ENCODE data around the gene LCMT1.
A peak's percentile ranks its signal among the peaks of the same experiment; 100 is the strongest.
"Not testable (repeated sequence)": the region's sequence is repeated elsewhere in the genome, so short reads cannot be mapped to it uniquely, and the experiment has no call there.

LCMT1 gene

GRCh38 chr16:25111403-25112166 lies at the start of gene LCMT1:
Gene LCMT1, plus strand, starts transcription at chr16:25111742. Its CDS starts 142 bp downstream, at chr16:25111884.
- DNase-seq (ENCODE audit: low read depth): peak; percentile 97
- TF ChIP-seq, protein P1, sequence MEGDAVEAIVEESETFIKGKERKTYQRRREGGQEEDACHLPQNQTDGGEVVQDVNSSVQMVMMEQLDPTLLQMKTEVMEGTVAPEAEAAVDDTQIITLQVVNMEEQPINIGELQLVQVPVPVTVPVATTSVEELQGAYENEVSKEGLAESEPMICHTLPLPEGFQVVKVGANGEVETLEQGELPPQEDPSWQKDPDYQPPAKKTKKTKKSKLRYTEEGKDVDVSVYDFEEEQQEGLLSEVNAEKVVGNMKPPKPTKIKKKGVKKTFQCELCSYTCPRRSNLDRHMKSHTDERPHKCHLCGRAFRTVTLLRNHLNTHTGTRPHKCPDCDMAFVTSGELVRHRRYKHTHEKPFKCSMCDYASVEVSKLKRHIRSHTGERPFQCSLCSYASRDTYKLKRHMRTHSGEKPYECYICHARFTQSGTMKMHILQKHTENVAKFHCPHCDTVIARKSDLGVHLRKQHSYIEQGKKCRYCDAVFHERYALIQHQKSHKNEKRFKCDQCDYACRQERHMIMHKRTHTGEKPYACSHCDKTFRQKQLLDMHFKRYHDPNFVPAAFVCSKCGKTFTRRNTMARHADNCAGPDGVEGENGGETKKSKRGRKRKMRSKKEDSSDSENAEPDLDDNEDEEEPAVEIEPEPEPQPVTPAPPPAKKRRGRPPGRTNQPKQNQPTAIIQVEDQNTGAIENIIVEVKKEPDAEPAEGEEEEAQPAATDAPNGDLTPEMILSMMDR (IDR thresholded peaks at IDR 0.05; ENCODE audit: insufficient read depth, low read depth, low read length, missing control alignments): no peak
- H3K4me3 ChIP-seq (ENCODE audit: low read depth, low read length): peak within 1 kb of the TSS; percentile 74

DNA sequence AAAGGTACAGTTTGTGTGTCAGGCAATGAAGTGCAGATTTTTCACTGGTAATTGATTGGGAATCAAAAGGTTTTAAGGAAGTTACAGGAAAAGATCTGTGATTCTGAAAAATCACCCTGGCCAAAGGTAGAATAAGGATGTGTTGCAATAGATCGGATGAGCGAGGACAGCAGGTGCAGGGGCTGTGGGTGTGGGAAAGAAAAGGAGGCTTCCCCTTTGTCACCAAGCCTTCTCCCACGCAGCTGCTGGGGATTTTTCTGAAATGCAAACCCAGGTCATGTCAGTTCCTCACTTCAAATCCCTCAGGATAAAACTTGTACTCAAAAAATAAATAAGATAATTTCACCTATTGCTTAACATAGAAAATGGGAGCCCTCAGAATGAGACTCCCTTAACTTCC lies 48.4 kb upstream of the LCMT1 start:
- H3K4me3 ChIP-seq (ENCODE audit: low read depth, low read length): no peak overlapping the region
- peak; percentile 43 for DNase-seq (ENCODE audit: low read depth)
- TF ChIP-seq, protein P1 (IDR thresholded peaks at IDR 0.05; ENCODE audit: insufficient read depth, low read depth, low read length, missing control alignments): no peak

DNA sequence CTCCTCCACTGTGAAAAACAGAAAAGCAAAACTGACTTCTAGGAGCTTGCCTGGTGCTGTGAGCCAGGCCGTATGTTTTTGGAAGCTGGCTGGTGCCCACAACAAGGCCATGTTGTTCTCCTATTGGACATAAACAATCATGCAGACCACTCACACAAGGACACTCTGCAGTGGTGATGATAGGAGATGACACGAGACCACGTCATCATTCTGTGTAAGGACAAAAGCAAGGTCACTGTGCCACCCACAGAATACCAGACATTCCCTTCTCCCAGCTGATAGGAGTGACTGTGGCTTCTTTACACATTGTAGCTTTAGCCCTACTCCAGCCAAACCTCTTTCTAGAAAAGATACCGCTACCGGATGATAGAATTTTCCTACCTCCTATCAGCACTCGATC lies 47.7 kb upstream of the LCMT1 start:
- DNase-seq (ENCODE audit: low read depth): no peak
- no peak overlapping the region for H3K4me3 ChIP-seq (ENCODE audit: low read depth, low read length)
- TF ChIP-seq, protein P1 (IDR thresholded peaks at IDR 0.05; ENCODE audit: insufficient read depth, low read depth, low read length, missing control alignments): no peak

- not testable (repeated sequence) for DNase-seq (ENCODE audit: low read depth)
Observed at GRCh38 chr16:25064281-25064680, 47.3 kb upstream of the LCMT1 start.

DNA sequence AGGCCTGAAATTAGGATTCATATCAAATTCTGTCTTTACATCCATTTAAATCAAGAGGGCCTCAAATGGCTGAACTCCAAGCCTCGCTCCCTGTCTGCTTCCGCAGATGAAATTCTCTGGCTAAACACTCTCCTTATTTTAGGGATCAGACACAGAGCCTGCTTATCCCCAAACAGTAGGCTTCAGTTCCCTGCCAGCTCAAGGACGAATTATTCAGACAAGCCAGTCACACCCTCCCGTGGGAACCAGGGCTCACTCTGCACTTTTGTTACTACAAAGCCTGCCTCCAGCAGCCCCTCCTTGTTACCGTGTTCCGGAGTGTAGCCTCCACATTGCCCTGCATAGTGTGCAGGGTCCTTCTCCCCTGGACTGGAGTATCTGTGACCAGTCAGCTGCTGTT lies 46.6 kb upstream of the LCMT1 start:
- H3K4me3 ChIP-seq (ENCODE audit: low read depth, low read length): no peak overlapping the region
- no peak for DNase-seq (ENCODE audit: low read depth)
- TF ChIP-seq, protein P1 (IDR thresholded peaks at IDR 0.05; ENCODE audit: insufficient read depth, low read depth, low read length, missing control alignments): no peak

More at GRCh38 chr16:25064281-25064680, 47.3 kb upstream of the LCMT1 start:
- H3K4me3 ChIP-seq (ENCODE audit: low read depth, low read length): not testable (repeated sequence)

- TF ChIP-seq, protein P1 (IDR thresholded peaks at IDR 0.05; ENCODE audit: insufficient read depth, low read depth, low read length, missing control alignments): no peak
- H3K4me3 ChIP-seq (ENCODE audit: low read depth, low read length): no peak overlapping the region; the same call in 1 of the 2 replicates
- peak; percentile 65 for DNase-seq (ENCODE audit: low read depth)
Observed at GRCh38 chr16:25065899-25066298, 45.6 kb upstream of the LCMT1 start.

GRCh38 chr16:25066426-25066746 lies 45.2 kb upstream of the LCMT1 start:
- TF ChIP-seq, protein P1 (IDR thresholded peaks at IDR 0.05; ENCODE audit: insufficient read depth, low read depth, low read length, missing control alignments): no peak
- H3K4me3 ChIP-seq (ENCODE audit: low read depth, low read length): peak overlapping the region; percentile 55
- peak; percentile 14 for DNase-seq (ENCODE audit: low read depth)

Data from GM12865 (cell line).